Esophagus muscularis mucosa (tissue), 4 donors: ENCODE results near the gene LYPD6B. TPM values are rescaled to one million over a fixed set of nuclear protein-coding genes. Genes with fewer than 3 reads are reported as not detected.
A peak's percentile ranks its signal among the peaks of the same experiment; 100 is the strongest.

Experiments
- DNase-seq: peaks from one replicate; pipeline ENCODE4 v3.0.0-alpha.2; 2017; ENCODE audit errors: extremely low spot score
- H3K27ac ChIP-seq, 4 donors: fragments of 200-600 bp; sonication (generic); replicated peaks in 1 of 4; 1 replicate in 3 of 4; 2 replicates in 1 of 4; pipeline ENCODE4 v1.5.1; 2016 to 2019; ENCODE audit warnings: mild to moderate bottlenecking in 1 of 4
- H3K27me3 ChIP-seq, 4 donors: fragments of 200-600 bp; sonication (generic); one replicate each; pipeline versions ENCODE4 v1.5.1 to v1.6.0; 2016 to 2019
- H3K36me3 ChIP-seq, 4 donors: fragments of 200-600 bp; sonication (generic); one replicate each; pipeline ENCODE4 v1.5.1; 2016 to 2019
- H3K4me1 ChIP-seq, 4 donors: fragments of 200-600 bp; sonication (generic); one replicate each; pipeline ENCODE4 v1.5.1; 2016 to 2019
- H3K4me3 ChIP-seq, 4 donors: fragments of 200-600 bp; sonication (generic); 1 replicate in 2 of 4; 2 replicates in 2 of 4; pipeline ENCODE4 v1.5.1; 2016 to 2019; ENCODE audit warnings: mild to moderate bottlenecking in 4 of 4, moderate library complexity in 1 of 4
- H3K9me3 ChIP-seq, 4 donors: fragments of 200-600 bp; sonication (generic); 1 replicate in 3 of 4; 2 replicates in 1 of 4; pipeline ENCODE4 v1.5.1; 2016 to 2019
- EP300 ChIP-seq: sonication (generic); formaldehyde crosslinking; IDR thresholded peaks from one replicate; pipeline ENCODE4 v1.6.1; 2017; ENCODE audit warnings: antibody characterized with exemption
- POLR2A ChIP-seq: fragments of 450-650 bp; IDR thresholded peaks from one replicate; pipeline ENCODE4 v1.6.1; 2017; ENCODE audit warnings: antibody characterized with exemption, moderate library complexity, mild to moderate bottlenecking, low read depth
- POLR2AphosphoS5 ChIP-seq, 2 donors: sonication (generic); formaldehyde crosslinking; IDR thresholded peaks; one replicate each; pipeline ENCODE4 v1.6.1; 2017; ENCODE audit warnings: antibody characterized with exemption in 2 of 2
- WGBS: methylation state at CpG from one replicate; pipeline ENCODE4 v1.1.5; 2018; 5-methylcytosine and 5-hydroxymethylcytosine counted together
- intact Hi-C: fragments of 100-400 bp; cut with DNase I; formaldehyde crosslinking; loops from one replicate; pipeline ENCODE4 v1.15.1; 2023
- total RNA-seq, 4 donors: library from RNA; depleted of rRNA; stranded (reverse); fragments of >200 nt; gene quantifications; one replicate each; pipeline versions ENCODE4 v1.1.0 to v1.2.1, GENCODE V29; 2016
- TF ChIP-seq, protein P1 (sequence below), 3 experiments: fragments of 200-600 bp in 2 of 3; fragments of 450-650 bp in 1 of 3; sonication (generic) in 2 of 3; IDR thresholded peaks; one replicate each; pipeline ENCODE4 v1.5.1; 2017 to 2019; ENCODE audit warnings: antibody characterized with exemption in 3 of 3, mild to moderate bottlenecking in 2 of 3, moderate library complexity in 1 of 3

LYPD6B gene
- total RNA-seq, 4 donors from 2014 or later: not detected

DNA sequence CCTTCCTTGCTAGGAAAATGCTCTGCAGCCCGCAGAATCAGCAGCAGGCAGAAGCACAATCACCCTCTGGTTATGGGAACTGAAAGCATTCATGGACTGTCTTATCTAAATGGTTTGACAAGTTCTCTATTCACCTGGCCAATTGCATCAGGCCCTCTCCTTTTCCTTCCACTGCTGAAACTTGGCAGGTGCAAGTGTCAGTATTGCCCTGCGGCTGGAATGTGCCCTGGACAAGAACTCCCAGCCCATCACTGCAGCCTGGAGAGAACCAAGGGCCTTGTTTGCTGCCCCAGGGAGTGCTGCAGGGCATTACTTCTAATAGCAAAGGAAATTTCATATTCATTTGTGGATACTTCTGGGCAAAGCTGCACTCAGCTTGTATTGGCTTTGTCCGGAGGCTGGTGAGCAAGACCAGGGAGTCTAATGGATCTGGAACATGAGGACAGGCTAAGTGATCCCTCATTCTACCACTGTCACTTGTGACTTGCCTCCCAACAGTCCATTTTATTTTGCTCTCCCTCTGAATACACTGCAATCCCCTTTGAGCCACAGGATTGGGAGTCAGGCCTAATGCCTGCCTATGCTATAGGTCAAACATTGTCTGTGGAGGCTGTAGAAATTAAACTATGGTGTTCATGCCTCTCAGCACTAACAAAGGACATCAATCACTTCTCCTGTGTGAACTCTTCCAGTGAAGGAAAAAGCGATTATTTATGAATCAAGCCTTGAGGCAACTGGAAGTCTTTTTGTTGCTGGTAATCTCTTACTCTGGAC is 116.9 kb downstream of the LYPD6B start:
- Histone ChIP-seq H3K9me3 (no peaks in the 10 kb centered on the region), H3K27me3 (no peaks in the 10 kb centered on the region), H3K4me1 (no peaks in the 10 kb centered on the region), H3K27ac (no peak overlapping the region), H3K4me3 (no peak overlapping the region), H3K36me3 (no peaks in the 10 kb centered on the region)
- intact Hi-C loops: no loop called here
- TF ChIP-seq POLR2A (no peak), POLR2AphosphoS5 (IDR thresholded peaks at IDR 0.05) (no peak)
- WGBS: 92% methylated on average over 4 of the region's 4 CpGs
- DNase-seq: peak; percentile 74

DNA sequence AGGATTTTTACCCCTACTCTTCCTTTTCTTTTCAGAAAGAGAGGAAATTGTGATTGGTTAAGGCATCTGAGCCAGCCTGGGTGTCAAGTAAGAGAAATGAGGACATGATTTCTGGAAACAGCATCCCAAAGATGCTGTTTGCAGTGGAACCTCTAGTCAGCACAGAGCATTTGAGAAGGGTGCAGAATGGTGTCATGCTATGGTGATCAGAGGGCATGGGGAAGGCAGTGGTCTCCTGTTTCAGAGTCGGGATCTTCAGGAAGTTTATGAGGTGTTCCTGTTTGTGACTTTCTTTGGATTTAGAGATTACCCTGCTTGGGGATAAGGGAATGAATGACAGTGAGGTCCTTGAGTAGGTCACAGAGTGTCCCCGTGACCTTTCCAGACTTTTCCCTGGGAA is 117.5 kb downstream of the LYPD6B start:
- WGBS: 82% methylated on average over 2 of the region's 2 CpGs
- TF ChIP-seq EP300 (no peak), POLR2A (no peak), POLR2AphosphoS5 (IDR thresholded peaks at IDR 0.05) (no peak)
- TF ChIP-seq, protein P1, sequence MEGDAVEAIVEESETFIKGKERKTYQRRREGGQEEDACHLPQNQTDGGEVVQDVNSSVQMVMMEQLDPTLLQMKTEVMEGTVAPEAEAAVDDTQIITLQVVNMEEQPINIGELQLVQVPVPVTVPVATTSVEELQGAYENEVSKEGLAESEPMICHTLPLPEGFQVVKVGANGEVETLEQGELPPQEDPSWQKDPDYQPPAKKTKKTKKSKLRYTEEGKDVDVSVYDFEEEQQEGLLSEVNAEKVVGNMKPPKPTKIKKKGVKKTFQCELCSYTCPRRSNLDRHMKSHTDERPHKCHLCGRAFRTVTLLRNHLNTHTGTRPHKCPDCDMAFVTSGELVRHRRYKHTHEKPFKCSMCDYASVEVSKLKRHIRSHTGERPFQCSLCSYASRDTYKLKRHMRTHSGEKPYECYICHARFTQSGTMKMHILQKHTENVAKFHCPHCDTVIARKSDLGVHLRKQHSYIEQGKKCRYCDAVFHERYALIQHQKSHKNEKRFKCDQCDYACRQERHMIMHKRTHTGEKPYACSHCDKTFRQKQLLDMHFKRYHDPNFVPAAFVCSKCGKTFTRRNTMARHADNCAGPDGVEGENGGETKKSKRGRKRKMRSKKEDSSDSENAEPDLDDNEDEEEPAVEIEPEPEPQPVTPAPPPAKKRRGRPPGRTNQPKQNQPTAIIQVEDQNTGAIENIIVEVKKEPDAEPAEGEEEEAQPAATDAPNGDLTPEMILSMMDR (IDR thresholded peaks at IDR 0.05): no peak
- intact Hi-C loops: no loop called here
- Histone ChIP-seq H3K4me1 (no peaks in the 10 kb centered on the region), H3K27me3 (no peaks in the 10 kb centered on the region), H3K4me3 (no peak overlapping the region), H3K36me3 (no peaks in the 10 kb centered on the region), H3K27ac (no peak overlapping the region), H3K9me3 (no peaks in the 10 kb centered on the region)
- DNase-seq: peak; percentile 34

DNA sequence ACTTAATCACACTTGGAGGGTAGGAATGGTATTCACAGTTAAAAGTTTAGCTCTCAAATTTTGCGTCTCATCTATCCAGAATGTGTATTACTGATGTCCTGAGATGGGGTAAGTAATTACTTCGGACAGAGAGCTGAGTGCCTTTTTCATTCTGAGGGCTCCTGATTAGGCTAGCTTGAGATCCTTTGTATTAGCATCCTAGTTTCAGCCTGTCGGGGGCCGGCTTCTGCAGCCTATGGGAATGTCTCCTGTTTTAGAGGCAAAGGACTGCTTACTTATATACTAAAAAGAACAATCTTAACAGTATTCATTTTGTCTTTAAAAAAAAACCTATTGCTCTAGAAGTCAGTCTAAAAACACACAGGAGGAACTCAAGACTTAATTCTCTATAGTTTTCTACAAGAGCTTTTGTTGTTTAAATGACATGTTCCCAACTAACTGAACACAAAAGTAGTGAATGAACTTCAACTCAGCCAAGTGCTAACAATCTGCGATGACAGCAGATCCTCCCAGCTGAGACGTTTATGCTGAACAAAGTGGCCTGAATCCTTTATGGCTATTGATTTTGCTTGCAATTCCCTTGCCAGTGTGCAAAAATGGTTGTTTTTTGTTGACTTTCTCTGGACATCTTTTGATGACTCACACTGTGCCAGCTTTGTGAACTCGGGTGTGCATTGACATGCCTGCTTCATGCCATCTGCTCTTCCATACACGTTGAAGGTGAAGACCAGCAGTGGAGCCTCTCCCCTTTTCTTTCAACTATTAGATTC is 118.7 kb downstream of the LYPD6B start:
- no peak for DNase-seq
- TF ChIP-seq POLR2A (no peak), EP300 (no peak), POLR2AphosphoS5 (IDR thresholded peaks at IDR 0.05) (no peak)
- TF ChIP-seq, protein P1 (IDR thresholded peaks at IDR 0.05): no peak

DNA sequence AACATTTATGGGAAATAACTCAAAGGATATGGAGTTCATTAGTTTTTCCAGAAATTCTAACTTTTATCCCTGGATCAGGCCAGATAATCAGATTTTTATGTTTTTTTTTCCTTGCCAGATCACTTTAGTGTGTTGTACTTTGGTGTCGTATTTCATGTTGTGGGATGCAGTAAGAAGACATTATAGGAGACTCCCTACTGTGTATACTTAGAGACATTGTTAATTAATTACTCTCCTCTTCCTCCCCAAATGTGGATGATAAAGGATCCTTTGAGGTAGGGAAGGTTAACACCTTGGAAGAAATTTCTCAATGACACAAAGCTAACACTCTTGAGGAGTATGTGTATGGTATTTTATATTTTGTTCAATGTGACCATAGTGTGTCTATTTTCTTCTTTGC is 120.5 kb downstream of the LYPD6B start:
- DNase-seq: no peak
- Histone ChIP-seq H3K27ac (no peak overlapping the region), H3K9me3 (no peaks in the 10 kb centered on the region), H3K4me3 (no peak overlapping the region), H3K27me3 (no peaks in the 10 kb centered on the region), H3K36me3 (no peaks in the 10 kb centered on the region), H3K4me1 (no peaks in the 10 kb centered on the region)
- WGBS: 90% methylated on average over 1 of the region's 1 CpG
- intact Hi-C loops: no loop called here
- TF ChIP-seq POLR2AphosphoS5 (IDR thresholded peaks at IDR 0.05) (no peak), EP300 (no peak), POLR2A (no peak)
- TF ChIP-seq, protein P1 (IDR thresholded peaks at IDR 0.05): no peak

More for the DNA sequence above, 118.7 kb downstream of the LYPD6B start:
- no peaks in the 10 kb centered on the region for H3K27me3 ChIP-seq
- no peaks in the 10 kb centered on the region for H3K36me3 ChIP-seq
- H3K4me3 ChIP-seq: no peak overlapping the region
- H3K9me3 ChIP-seq: no peaks in the 10 kb centered on the region
- no peak overlapping the region for H3K27ac ChIP-seq
- no peaks in the 10 kb centered on the region for H3K4me1 ChIP-seq
- 80% methylated on average over 8 of the region's 8 CpGs for WGBS
- intact Hi-C loops: no loop called here

DNA sequence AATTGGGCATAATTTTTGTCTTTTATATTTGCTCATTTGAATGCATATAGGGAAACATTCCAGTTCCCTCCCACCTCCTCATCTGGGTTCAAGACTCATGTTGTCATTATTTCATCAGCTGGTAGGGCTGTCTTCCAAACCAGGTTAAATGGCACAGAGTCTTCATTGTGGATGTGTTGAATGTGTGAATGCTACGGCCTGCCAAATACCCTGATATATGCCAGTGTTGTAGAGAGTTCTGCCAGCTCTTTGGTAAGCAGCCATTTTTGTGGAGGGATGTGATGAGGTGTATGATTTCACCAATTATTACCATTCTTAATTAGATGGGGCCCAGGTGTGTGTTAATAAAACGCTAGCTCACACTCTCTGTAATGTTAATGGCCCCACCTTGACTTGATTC is 121.7 kb downstream of the LYPD6B start:
- intact Hi-C loops: no loop called here
- H3K27ac ChIP-seq: no peak overlapping the region

More for the DNA sequence above, 121.7 kb downstream of the LYPD6B start:
- TF ChIP-seq POLR2A (no peak), EP300 (no peak), POLR2AphosphoS5 (IDR thresholded peaks at IDR 0.05) (no peak)
- TF ChIP-seq, protein P1 (IDR thresholded peaks at IDR 0.05): no peak
- DNase-seq: peak; percentile 34
- H3K9me3 ChIP-seq: peaks cover 0 to 4% (median 0%) of the 10 kb centered on the region in 4 donors
- H3K36me3 ChIP-seq: no peaks in the 10 kb centered on the region
- H3K27me3 ChIP-seq: no peaks in the 10 kb centered on the region
- no peak overlapping the region for H3K4me3 ChIP-seq
- 77% methylated on average over 2 of the region's 2 CpGs for WGBS
- H3K4me1 ChIP-seq: no peaks in the 10 kb centered on the region
